GM12878 (cell line): ENCODE data around the gene SLC31A2. TPM values are rescaled to one million over a fixed set of nuclear protein-coding genes. Genes with fewer than 3 reads are reported as not detected.

Source experiments
- ATAC-seq: fragments of 200-7000 bp; cut with Tn5 transposase; 3 replicates; pipeline ENCODE4 v1.9.1; 2020; ENCODE audit warnings: mild to moderate bottlenecking, moderate library complexity
- BruUV-seq: library from RNA; stranded (reverse); fragments of 400-500 nt; replicated peaks from 2 replicates; lab custom pipeline; 2021; lab: Mats Ljungman, UMichigan
- CTCF ChIA-PET: fragments of 300-600 bp; sonication (Branson Sonifier 250); formaldehyde crosslinking; extraction: SDS; loops from one replicate; lab custom pipeline; 2021; ENCODE audit warnings: inconsistent platforms; lab: Yijun Ruan, JAX
- POLR2A ChIA-PET: fragments of 350-600 bp; formaldehyde crosslinking; extraction: SDS; loops from one replicate; lab custom pipeline; 2021; ENCODE audit warnings: inconsistent platforms; lab: Charles Lee
- RAD21 ChIA-PET: fragments of 300-600 bp; sonication (Branson Sonifier 250); formaldehyde crosslinking; loops from one replicate; lab custom pipeline; 2023; ENCODE audit warnings: antibody characterized with exemption; ENCODE audit not compliant: unreplicated experiment; lab: Charles Lee
- SMC1A ChIA-PET: fragments of 300-600 bp; sonication (Branson Sonifier 250); formaldehyde crosslinking; loops from one replicate; lab custom pipeline; 2023; ENCODE audit not compliant: unreplicated experiment, uncharacterized antibody; lab: Charles Lee
- DNase-seq: peaks from one replicate; pipeline ENCODE4 v3.0.0-alpha.2; 2011; ENCODE audit warnings: low read depth, low spot score
- FAIRE-seq: peaks from 3 replicates; lab custom pipeline; 2011; peaks lifted over from hg19 to GRCh38; lab: Jason Lieb, UNC
- H2AFZ ChIP-seq: 2 replicates; pipeline ENCODE4 v1.6.0; 2011; ENCODE audit warnings: low read depth, low read length, control low read depth; ENCODE audit not compliant: control insufficient read depth
- H3K27ac ChIP-seq: 2 replicates; pipeline ENCODE4 v1.5.1; 2011; ENCODE audit warnings: control low read depth; ENCODE audit not compliant: control insufficient read depth, insufficient read depth
- H3K27me3 ChIP-seq, 2 experiments: replicated peaks in 1 of 2; 2 replicates each; pipeline versions ENCODE4 v1.6.0 to v1.6.1; 2011; ENCODE audit warnings: low read length in 1 of 2; ENCODE audit not compliant: control insufficient read depth in 2 of 2, insufficient read depth in 2 of 2
- H3K36me3 ChIP-seq, 2 experiments: 2 replicates each; pipeline ENCODE4 v1.5.1; 2011; ENCODE audit warnings: low read length in 1 of 2; ENCODE audit not compliant: control insufficient read depth in 2 of 2, insufficient read depth in 2 of 2
- H3K4me1 ChIP-seq: 2 replicates; pipeline ENCODE4 v1.6.1; 2011; ENCODE audit warnings: mild to moderate bottlenecking, low read length, moderate library complexity, mixed read lengths; ENCODE audit not compliant: control insufficient read depth, insufficient read depth
- H3K4me2 ChIP-seq: 2 replicates; pipeline ENCODE4 v1.6.0; 2011; ENCODE audit warnings: control low read depth; ENCODE audit not compliant: control insufficient read depth, insufficient read depth
- H3K4me3 ChIP-seq: fragments of 200-600 bp; sonication (generic); 2 replicates; pipeline ENCODE4 v1.5.1; 2016
- H3K79me2 ChIP-seq: 2 replicates; pipeline ENCODE4 v1.6.0; 2011; ENCODE audit warnings: low read length; ENCODE audit not compliant: control insufficient read depth, insufficient read depth
- H3K9ac ChIP-seq: 2 replicates; pipeline ENCODE4 v1.8.0; 2011; ENCODE audit warnings: low read length, control low read depth, mixed read lengths; ENCODE audit not compliant: control insufficient read depth, insufficient read depth
- H3K9me3 ChIP-seq: replicated peaks from 3 replicates; pipeline ENCODE4 v1.5.1; 2011; ENCODE audit warnings: mild to moderate bottlenecking, low read length; ENCODE audit not compliant: control insufficient read depth, insufficient read depth
- H4K20me1 ChIP-seq: 2 replicates; pipeline ENCODE4 v1.6.0; 2011; ENCODE audit not compliant: control insufficient read depth, insufficient read depth
- ATF7 ChIP-seq: fragments of 450-650 bp; IDR thresholded peaks from 2 replicates; pipeline ENCODE4 v1.6.1; 2016; ENCODE audit warnings: low read depth, mild to moderate bottlenecking
- CEBPB ChIP-seq, 2 experiments: fragments of 150-350 bp in 1 of 2; IDR thresholded peaks; 2 replicates each; pipeline ENCODE4 v1.6.1; 2012 to 2014; ENCODE audit warnings: low read depth in 2 of 2, low read length in 2 of 2, borderline replicate concordance in 1 of 2, inconsistent platforms in 1 of 2
- EED ChIP-seq: sonication (generic); IDR thresholded peaks from 2 replicates; pipeline ENCODE4 v1.6.1; 2016; ENCODE audit warnings: antibody characterized with exemption, low read depth
- ESRRA ChIP-seq: IDR thresholded peaks from 2 replicates; pipeline ENCODE4 v1.6.1; 2012; ENCODE audit warnings: mild to moderate bottlenecking, low read length, improper control_type of control experiment
- JUND ChIP-seq: IDR thresholded peaks from 2 replicates; pipeline ENCODE4 v1.6.1; 2012; ENCODE audit warnings: low read depth, mild to moderate bottlenecking, low read length, improper control_type of control experiment, moderate library complexity
- NRF1 ChIP-seq: conservative IDR thresholded peaks from 2 replicates; pipeline ENCODE4 v1.6.1; 2011; ENCODE audit warnings: mild to moderate bottlenecking, low read depth, low read length, improper control_type of control experiment
- PAX8 ChIP-seq: fragments of 450-650 bp; IDR thresholded peaks from 2 replicates; pipeline ENCODE4 v1.6.1; 2017; ENCODE audit warnings: mild to moderate bottlenecking, moderate library complexity
- REST ChIP-seq: IDR thresholded peaks from 2 replicates; pipeline ENCODE4 v1.6.1; 2012; ENCODE audit warnings: mild to moderate bottlenecking, low read depth, low read length
- SIN3A ChIP-seq: IDR thresholded peaks from 2 replicates; pipeline ENCODE4 v1.6.1; 2012; ENCODE audit warnings: low read depth, low read length, improper control_type of control experiment
- SMAD5 ChIP-seq: IDR thresholded peaks from 2 replicates; pipeline ENCODE4 v1.6.1; 2016; ENCODE audit warnings: antibody characterized with exemption, low read depth
- SP1 ChIP-seq: IDR thresholded peaks from one replicate; pipeline ENCODE4 v1.6.1; 2011; ENCODE audit warnings: low read depth, low read length
- SUPT20H ChIP-seq: IDR thresholded peaks from 2 replicates; pipeline ENCODE4 v1.6.1; 2011; ENCODE audit warnings: low read depth, mild to moderate bottlenecking, low read length, moderate library complexity, borderline replicate concordance; ENCODE audit not compliant: control insufficient read depth
- TBL1XR1 ChIP-seq: IDR thresholded peaks from 2 replicates; pipeline ENCODE4 v1.6.1; 2012; ENCODE audit warnings: low read depth, low read length, improper control_type of control experiment
- TCF3 ChIP-seq: IDR thresholded peaks from 2 replicates; pipeline ENCODE4 v1.6.1; 2012; ENCODE audit warnings: low read depth, mild to moderate bottlenecking, low read length, borderline replicate concordance; ENCODE audit not compliant: insufficient read depth
- ZNF24 ChIP-seq: fragments of 450-650 bp; IDR thresholded peaks from 2 replicates; pipeline ENCODE4 v1.6.1; 2017; ENCODE audit warnings: antibody characterized with exemption, mild to moderate bottlenecking
- WGBS: methylation state at CpG from one replicate; pipeline ENCODE4 v1.1.6; 2016; ENCODE audit warnings: low lambda C conversion rate; ENCODE audit not compliant: insufficient replicate concordance, insufficient coverage; ENCODE audit errors: missing lambda C conversion rate; 5-methylcytosine and 5-hydroxymethylcytosine counted together
- in situ Hi-C: fragments of 300-500 bp; cut with MboI; formaldehyde crosslinking; loops from 9 replicates; pipeline ENCODE4 v1.14.3; 2018; ENCODE audit warnings: mixed read lengths
- intact Hi-C: fragments of 100-400 bp; cut with micrococcal nuclease; formaldehyde crosslinking; loops from one replicate; pipeline ENCODE4 v1.14.2; 2022; ENCODE audit not compliant: unreplicated experiment
- polyA plus RNA-seq, 11 experiments: library from polyadenylated mRNA; depleted of rRNA in 4 of 11; unstranded in 6 of 11; stranded (reverse) in 5 of 11; fragments of >200 nt; fragmentation: Nextera tagmentation in 4 of 11; fragmentation: Illumina TruSeq in 1 of 11; extraction: Ambion mirVana in 4 of 11; extraction: Trizol in 1 of 11; gene quantifications; 1 replicate in 1 of 11; 2 replicates in 10 of 11; pipeline versions ENCODE4 v1.2.1 to v1.2.3, GENCODE V29; 2011 to 2016; ENCODE audit warnings: inconsistent platforms in 2 of 11, missing spikeins in 2 of 11, low read depth in 1 of 11
- total RNA-seq, 4 experiments: library from RNA; depleted of rRNA in 3 of 4; stranded (reverse); fragments of >200 nt in 3 of 4; fragmentation: Illumina TruSeq in 1 of 4; extraction: Trizol in 1 of 4; gene quantifications; 2 replicates each; pipeline versions ENCODE4 v1.2.1 to v1.2.3, GENCODE V29; 2013 to 2021
- TF ChIP-seq, protein P1 (sequence below): IDR thresholded peaks from 2 replicates; pipeline ENCODE4 v1.6.1; 2012; ENCODE audit warnings: low read length, inconsistent platforms
- TF ChIP-seq, protein P2 (sequence below): fragments of 450-650 bp; IDR thresholded peaks from 2 replicates; pipeline ENCODE4 v1.6.1; 2016; ENCODE audit warnings: mild to moderate bottlenecking, moderate library complexity, borderline replicate concordance

The SLC31A2 gene
- total and polyA plus RNA-seq, 10 of the 15 experiments (the other 5 are each of a cell fraction or from before 2014, with no cell fraction given) = 0.09 to 1.9 (median 0.93) TPM

GRCh38 chr9:113192455-113192854 lies 41.6 kb downstream of the SLC31A2 start:
- no peaks in the 10 kb centered on the region for H3K27me3 ChIP-seq
- in situ Hi-C loops (no loop called here), intact Hi-C loops (no loop called here)
- H3K9me3 ChIP-seq = no peaks in the 10 kb centered on the region
- no peak overlapping the region for H3K4me2 ChIP-seq
- ChIA-PET SMC1A (interaction anchor here (0.7 to 1.0 kb wide), 2 partner anchors 18 to 70 kb away, joined by 3 to 4 read pairs; no protein-coding TSS in a partner anchor), RAD21 (no interaction called here), CTCF (no interaction called here), POLR2A (interaction anchor here (0.5 kb wide), 1 partner anchor 446 kb away, joined by 4 read pairs; no protein-coding TSS in a partner anchor)
- no peak overlapping the region for H3K9ac ChIP-seq
- no peak for DNase-seq
- H3K27ac ChIP-seq = no peak overlapping the region
- H3K79me2 ChIP-seq = no peaks in the 10 kb centered on the region
- H2AFZ ChIP-seq = no peak overlapping the region
- 81% methylated on average over 2 of the region's 2 CpGs for WGBS
- ATAC-seq = no peak
- H3K4me1 ChIP-seq = no peaks in the 10 kb centered on the region
- peaks cover 2 to 35% of the 10 kb centered on the region in 2 experiments for H3K36me3 ChIP-seq
- TF ChIP-seq SMAD5 (no peak), TCF3 (no peak), ATF7 (no peak), SUPT20H (no peak), ZNF24 (no peak), EED (no peak), CEBPB (IDR thresholded peaks at IDR 0.05; ENCODE audit: borderline replicate concordance in 1 of 2, low read depth in 2 of 2, low read length in 2 of 2) (no peak), JUND (no peak), REST (no peak), ESRRA (no peak), SP1 (no peak), NRF1 (no peak), TBL1XR1 (no peak), PAX8 (no peak), SIN3A (no peak)
- TF ChIP-seq, protein P1, sequence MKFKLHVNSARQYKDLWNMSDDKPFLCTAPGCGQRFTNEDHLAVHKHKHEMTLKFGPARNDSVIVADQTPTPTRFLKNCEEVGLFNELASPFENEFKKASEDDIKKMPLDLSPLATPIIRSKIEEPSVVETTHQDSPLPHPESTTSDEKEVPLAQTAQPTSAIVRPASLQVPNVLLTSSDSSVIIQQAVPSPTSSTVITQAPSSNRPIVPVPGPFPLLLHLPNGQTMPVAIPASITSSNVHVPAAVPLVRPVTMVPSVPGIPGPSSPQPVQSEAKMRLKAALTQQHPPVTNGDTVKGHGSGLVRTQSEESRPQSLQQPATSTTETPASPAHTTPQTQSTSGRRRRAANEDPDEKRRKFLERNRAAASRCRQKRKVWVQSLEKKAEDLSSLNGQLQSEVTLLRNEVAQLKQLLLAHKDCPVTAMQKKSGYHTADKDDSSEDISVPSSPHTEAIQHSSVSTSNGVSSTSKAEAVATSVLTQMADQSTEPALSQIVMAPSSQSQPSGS = no peak
- TF ChIP-seq, protein P2, sequence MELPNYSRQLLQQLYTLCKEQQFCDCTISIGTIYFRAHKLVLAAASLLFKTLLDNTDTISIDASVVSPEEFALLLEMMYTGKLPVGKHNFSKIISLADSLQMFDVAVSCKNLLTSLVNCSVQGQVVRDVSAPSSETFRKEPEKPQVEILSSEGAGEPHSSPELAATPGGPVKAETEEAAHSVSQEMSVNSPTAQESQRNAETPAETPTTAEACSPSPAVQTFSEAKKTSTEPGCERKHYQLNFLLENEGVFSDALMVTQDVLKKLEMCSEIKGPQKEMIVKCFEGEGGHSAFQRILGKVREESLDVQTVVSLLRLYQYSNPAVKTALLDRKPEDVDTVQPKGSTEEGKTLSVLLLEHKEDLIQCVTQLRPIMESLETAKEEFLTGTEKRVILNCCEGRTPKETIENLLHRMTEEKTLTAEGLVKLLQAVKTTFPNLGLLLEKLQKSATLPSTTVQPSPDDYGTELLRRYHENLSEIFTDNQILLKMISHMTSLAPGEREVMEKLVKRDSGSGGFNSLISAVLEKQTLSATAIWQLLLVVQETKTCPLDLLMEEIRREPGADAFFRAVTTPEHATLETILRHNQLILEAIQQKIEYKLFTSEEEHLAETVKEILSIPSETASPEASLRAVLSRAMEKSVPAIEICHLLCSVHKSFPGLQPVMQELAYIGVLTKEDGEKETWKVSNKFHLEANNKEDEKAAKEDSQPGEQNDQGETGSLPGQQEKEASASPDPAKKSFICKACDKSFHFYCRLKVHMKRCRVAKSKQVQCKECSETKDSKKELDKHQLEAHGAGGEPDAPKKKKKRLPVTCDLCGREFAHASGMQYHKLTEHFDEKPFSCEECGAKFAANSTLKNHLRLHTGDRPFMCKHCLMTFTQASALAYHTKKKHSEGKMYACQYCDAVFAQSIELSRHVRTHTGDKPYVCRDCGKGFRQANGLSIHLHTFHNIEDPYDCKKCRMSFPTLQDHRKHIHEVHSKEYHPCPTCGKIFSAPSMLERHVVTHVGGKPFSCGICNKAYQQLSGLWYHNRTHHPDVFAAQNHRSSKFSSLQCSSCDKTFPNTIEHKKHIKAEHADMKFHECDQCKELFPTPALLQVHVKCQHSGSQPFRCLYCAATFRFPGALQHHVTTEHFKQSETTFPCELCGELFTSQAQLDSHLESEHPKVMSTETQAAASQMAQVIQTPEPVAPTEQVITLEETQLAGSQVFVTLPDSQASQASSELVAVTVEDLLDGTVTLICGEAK = no peak
- no TSS peak for BruUV-seq
- FAIRE-seq = no peak
- no peak overlapping the region for H3K4me3 ChIP-seq
- no peaks in the 10 kb centered on the region for H4K20me1 ChIP-seq
